Activated naive CD4-positive, alpha-beta T cell treated with anti-CD3 and anti-CD28 coated beads for 36 hours (primary cell): ENCODE measurements around the gene TFPI. TPM values are rescaled to one million over a fixed set of nuclear protein-coding genes. Genes with fewer than 3 reads are reported as not detected.
"Not testable (repeated sequence)": the region's sequence is repeated elsewhere in the genome, so short reads cannot be mapped to it uniquely, and the experiment has no call there.

ENCODE experiments used
- CTCF ChIA-PET: fragments of 350-600 bp; sonication (Branson Sonifier 250); formaldehyde crosslinking; loops from one replicate; lab custom pipeline; 2021; ENCODE audit warnings: antibody characterized with exemption; lab: Charles Lee
- DNase-seq: peaks from one replicate; pipeline ENCODE4 v3.0.0-alpha.2; 2020
- H3K27ac Mint-ChIP-seq: one replicate; pipeline ENCODE4 v1.8.0; 2021; ENCODE audit warnings: mild to moderate bottlenecking, mixed read lengths
- H3K27me3 Mint-ChIP-seq: one replicate; pipeline ENCODE4 v1.8.0; 2021; ENCODE audit warnings: low read depth, mixed read lengths
- H3K36me3 Mint-ChIP-seq: one replicate; pipeline ENCODE4 v1.8.0; 2021; ENCODE audit warnings: low read depth, mixed read lengths
- H3K4me1 Mint-ChIP-seq: one replicate; pipeline ENCODE4 v1.8.0; 2021; ENCODE audit warnings: low read depth, mixed read lengths
- H3K4me3 Mint-ChIP-seq: one replicate; pipeline ENCODE4 v1.8.0; 2021; ENCODE audit warnings: mild to moderate bottlenecking, moderate library complexity, mixed read lengths
- H3K9me3 Mint-ChIP-seq: one replicate; pipeline ENCODE4 v1.8.0; 2021; ENCODE audit warnings: mixed read lengths
- intact Hi-C: fragments of 100-400 bp; cut with micrococcal nuclease; formaldehyde crosslinking; loops from one replicate; pipeline ENCODE4 v1.15.1; 2023
- total RNA-seq, 2 experiments: library from RNA; stranded (reverse); gene quantifications; one replicate each; pipeline ENCODE4 v1.2.3, GENCODE V29; 2021

The TFPI gene
- total RNA-seq, 2 experiments from 2014 or later, result not detected

DNA sequence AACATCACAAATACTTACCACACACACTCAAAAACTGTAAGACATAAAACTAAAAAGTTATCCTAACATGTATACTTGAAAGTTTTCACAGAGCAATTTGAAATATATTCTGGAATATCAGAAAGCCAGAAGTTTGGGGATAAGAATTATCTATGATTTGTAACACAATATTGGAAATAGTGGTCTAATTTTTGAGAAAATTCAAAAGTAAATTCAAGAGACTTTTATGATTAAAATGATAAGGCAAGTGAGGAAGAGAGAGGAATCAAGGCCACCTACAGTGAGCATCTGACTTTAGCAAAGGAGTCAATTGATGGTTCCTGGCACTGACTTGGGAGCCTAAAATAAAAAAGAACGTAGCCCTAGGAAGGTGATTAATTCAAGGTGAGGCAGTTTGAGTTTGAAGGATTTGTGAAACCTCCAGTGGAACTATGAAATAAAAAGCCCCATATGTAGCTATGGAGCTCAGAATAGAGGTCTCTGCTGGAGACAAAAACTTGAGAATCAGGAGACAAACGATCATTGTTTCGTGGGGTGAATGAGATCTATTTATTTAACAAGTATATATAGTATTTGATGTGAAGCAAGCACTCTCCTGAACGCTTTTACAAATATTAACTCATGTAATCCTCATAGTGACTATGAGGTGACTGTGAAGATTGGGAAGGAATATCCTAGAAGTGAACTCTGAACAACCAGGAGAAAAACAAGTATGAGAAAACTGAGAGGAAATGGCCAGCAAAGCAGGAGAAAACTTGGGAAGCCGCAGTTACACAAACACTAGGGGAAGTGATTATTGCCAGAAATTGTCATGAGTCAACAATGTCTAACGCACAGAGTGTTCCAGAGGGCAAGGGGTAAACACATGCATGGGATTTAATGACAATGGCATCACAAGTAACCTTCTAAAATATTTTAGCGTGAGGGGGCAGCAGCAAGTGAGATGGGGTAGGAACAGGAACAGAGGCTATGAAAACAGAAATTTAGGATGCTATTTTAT lies 12.8 kb downstream of the TFPI start:
- no peak overlapping the region for H3K27ac Mint-ChIP-seq
- no peaks in the 10 kb centered on the region for H3K27me3 Mint-ChIP-seq
- DNase-seq, result no peak
- H3K4me1 Mint-ChIP-seq, result no peaks in the 10 kb centered on the region
- H3K36me3 Mint-ChIP-seq, result no peaks in the 10 kb centered on the region
- CTCF ChIA-PET, result no interaction called here
- intact Hi-C loops, result no loop called here
- H3K9me3 Mint-ChIP-seq, result peaks cover 2% of the 10 kb centered on the region
- H3K4me3 Mint-ChIP-seq, result no peak overlapping the region

DNA sequence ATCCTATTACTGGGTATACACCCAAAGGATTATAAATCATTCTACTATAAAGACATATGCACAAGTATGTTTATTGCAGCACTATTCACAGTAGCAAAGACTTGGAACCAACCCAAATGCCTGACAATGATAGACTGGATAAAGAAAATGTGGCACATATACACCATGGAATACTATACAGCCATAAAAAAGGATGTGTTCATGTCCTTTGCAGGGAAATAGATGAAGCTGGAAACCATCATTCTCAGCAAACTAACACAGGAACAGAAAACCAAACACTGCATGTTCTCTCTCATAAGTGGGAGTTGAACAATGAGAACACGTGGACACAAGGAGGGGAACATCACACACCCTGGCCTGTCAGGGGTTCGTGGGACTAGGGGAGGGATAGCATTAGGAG lies 16.0 kb downstream of the TFPI start:
- H3K4me3 Mint-ChIP-seq, DNase-seq, CTCF ChIA-PET, H3K27me3 Mint-ChIP-seq, intact Hi-C loops, H3K27ac Mint-ChIP-seq, H3K36me3 Mint-ChIP-seq, H3K4me1 Mint-ChIP-seq: not testable (repeated sequence)
- H3K9me3 Mint-ChIP-seq, result peaks cover 11% of the 10 kb centered on the region

DNA sequence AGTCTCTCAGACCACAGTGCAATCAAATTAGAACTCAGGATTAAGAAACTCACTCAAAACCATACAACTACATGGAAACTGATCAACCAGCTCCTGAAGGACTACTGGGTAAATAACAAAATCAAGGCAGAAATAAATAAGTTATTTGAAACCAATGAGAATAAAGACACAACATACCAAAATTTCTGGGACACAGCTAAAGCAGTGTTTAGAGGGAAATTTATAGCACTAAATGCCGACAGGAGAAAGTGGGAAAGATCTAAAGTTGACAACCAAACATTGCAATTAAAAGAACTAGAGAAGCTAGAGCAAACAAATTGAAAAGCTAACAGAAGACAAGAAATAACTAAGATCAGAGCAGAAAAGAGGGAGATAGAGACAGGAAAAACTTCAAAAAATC lies 18.9 kb downstream of the TFPI start:
- CTCF ChIA-PET, H3K27ac Mint-ChIP-seq: not testable (repeated sequence)

DNA sequence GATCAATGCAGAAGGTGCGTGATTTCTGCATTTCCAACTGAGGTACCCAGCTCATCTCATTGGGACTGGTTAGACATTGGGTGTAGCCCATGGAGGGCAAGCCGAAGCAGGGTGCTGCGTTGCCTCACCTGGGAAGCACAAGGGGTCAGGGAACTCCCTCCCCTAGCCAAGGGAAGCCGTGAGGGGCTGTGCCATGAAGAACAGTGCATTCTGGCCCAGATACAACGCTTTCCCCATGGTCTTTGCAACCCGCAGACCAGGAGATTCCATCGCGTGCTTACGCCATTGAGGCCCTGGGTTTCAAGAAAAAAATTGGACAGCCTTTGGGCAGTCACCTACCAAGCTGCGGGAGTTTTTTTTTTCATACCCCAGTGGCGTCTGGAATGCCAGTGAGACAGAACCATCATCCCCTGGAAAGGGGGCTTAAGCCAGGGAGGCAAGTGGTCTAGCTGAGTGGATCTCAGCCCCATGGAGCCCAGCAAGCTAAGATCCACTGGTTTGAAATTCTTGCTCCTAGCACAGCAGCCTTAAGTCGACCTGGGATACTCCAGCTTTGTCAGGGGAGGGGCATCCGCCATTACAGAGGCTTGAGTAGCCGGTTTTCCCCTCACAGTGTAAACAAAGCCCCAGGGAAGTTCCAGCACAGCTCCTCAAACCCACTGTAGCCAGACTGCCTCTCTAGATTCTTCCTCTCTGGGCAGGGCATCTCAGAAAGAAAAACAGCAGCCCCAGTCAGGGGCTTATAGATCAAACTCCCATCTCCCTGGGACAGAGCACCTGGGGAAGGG lies 21.7 kb downstream of the TFPI start:
- Mint-ChIP-seq H3K27me3 (peaks cover 5% of the 10 kb centered on the region), H3K36me3 (no peaks in the 10 kb centered on the region), H3K27ac (no peak overlapping the region), H3K9me3 (peaks cover 9% of the 10 kb centered on the region), H3K4me1 (no peaks in the 10 kb centered on the region), H3K4me3 (no peak overlapping the region)
- CTCF ChIA-PET, result no interaction called here
- intact Hi-C loops, result no loop called here
- DNase-seq, result no peak

More for the DNA sequence above, 18.9 kb downstream of the TFPI start:
- H3K36me3 Mint-ChIP-seq, H3K4me3 Mint-ChIP-seq, intact Hi-C loops, DNase-seq, H3K4me1 Mint-ChIP-seq, H3K27me3 Mint-ChIP-seq: not testable (repeated sequence)
- H3K9me3 Mint-ChIP-seq, result peaks cover 11% of the 10 kb centered on the region

DNA sequence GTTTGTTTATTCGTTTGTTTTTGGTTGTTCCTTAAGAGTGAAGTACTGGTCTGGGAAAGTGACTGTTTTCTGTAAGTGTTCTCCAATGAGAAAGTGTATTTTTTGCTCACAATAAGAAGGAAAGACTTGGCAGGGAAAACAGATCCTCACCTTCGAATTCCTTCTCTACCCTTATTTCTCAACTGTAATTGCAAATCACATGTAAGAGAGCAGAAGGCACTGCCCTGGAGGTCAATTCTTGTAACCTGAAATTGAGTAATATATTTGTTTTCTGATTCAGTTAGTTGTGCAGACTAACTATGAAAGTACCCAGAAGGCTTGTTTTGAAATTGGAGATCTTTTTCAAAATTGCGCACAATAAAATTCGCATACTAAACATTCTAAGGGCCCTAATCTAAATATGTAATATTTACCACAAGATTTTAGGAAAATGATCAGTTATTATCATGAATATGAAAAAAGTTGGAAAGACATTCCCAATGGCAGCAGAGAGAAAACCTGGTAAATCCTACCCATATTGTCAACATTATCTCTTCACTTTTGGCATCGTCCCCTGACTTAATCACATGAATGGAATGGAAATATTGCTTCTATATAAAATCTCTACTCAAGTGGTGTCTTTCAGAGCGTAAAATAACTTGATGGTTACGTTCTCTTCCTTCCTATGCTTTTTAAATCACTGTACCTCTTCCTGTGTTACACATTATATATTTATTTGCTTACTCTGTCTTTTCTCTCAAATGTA lies 24.1 kb downstream of the TFPI start:
- CTCF ChIA-PET, result no interaction called here

DNA sequence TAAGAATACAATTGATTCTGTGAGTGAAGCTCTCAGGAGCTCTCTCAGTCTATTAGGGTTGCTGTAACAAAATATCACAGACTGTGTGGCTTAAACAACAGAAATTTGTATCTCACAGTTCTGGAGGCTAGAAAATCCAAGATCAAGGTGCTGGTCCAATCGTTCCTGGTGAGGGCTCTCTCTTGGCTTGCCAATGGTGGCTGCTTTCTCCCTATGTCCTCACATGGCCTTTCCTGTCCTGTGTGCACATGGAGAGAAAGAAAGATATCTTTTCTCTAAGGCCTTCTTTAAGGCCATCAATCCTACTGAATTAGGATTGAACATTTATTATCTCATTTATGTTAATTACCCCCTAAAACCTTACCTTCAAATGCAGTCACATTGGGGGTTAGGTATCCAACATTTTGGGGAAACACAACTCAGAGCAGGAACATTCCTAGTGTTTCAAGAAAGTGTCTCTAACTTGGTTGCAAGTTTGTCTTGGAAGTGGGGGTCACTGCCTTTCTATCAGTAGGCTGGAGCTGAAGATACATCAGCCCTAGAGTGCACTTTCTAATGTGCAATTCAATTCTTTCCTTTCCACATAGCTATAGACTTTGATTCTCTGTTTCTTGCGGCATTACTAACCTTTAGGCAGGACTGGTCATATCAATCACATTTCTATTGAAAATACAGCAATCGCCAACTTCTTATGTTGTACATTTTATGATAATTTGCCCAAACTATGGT lies 24.8 kb downstream of the TFPI start:
- H3K27ac Mint-ChIP-seq, result no peak overlapping the region
- no peak overlapping the region for H3K4me3 Mint-ChIP-seq
- peaks cover 3% of the 10 kb centered on the region for H3K9me3 Mint-ChIP-seq
- H3K36me3 Mint-ChIP-seq, result no peaks in the 10 kb centered on the region
- CTCF ChIA-PET, result no interaction called here
- intact Hi-C loops, result no loop called here
- no peaks in the 10 kb centered on the region for H3K4me1 Mint-ChIP-seq
- no peak for DNase-seq
- peaks cover 5% of the 10 kb centered on the region for H3K27me3 Mint-ChIP-seq

More for the DNA sequence above, 24.1 kb downstream of the TFPI start:
- H3K27me3 Mint-ChIP-seq, result peaks cover 5% of the 10 kb centered on the region
- no peak overlapping the region for H3K4me3 Mint-ChIP-seq
- H3K4me1 Mint-ChIP-seq, result no peaks in the 10 kb centered on the region
- peaks cover 5% of the 10 kb centered on the region for H3K9me3 Mint-ChIP-seq
- no peak overlapping the region for H3K27ac Mint-ChIP-seq
- H3K36me3 Mint-ChIP-seq, result no peaks in the 10 kb centered on the region
- DNase-seq, result no peak
- intact Hi-C loops, result no loop called here

DNA sequence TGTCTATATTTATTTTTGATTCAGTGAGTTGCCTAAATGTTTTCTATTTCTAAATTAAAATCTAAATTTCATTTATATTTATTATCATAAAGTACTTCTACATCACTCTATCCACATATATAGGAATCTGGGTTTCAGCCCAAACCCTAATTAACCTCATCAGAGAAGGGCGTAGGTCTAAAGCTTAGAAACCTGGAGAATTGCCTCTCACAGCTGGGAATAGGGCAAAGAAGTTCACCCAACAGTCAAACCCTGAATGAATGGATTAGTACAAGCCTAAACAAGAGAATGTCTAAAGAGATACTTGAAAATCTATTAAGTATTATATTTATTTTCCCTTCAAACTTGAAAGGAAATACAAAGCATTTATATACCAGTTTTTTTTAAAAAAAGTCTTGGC lies 26.2 kb downstream of the TFPI start:
- DNase-seq, result no peak
- intact Hi-C loops, result no loop called here
- Mint-ChIP-seq H3K4me3 (no peak overlapping the region), H3K27ac (no peak overlapping the region), H3K36me3 (no peaks in the 10 kb centered on the region), H3K4me1 (no peaks in the 10 kb centered on the region), H3K9me3 (no peaks in the 10 kb centered on the region), H3K27me3 (peaks cover 2% of the 10 kb centered on the region)
- CTCF ChIA-PET, result interaction anchor here (0.6 to 0.7 kb wide), 2 partner anchors 27 to 1032 kb away, joined by 3 to 5 read pairs; no protein-coding TSS in a partner anchor

DNA sequence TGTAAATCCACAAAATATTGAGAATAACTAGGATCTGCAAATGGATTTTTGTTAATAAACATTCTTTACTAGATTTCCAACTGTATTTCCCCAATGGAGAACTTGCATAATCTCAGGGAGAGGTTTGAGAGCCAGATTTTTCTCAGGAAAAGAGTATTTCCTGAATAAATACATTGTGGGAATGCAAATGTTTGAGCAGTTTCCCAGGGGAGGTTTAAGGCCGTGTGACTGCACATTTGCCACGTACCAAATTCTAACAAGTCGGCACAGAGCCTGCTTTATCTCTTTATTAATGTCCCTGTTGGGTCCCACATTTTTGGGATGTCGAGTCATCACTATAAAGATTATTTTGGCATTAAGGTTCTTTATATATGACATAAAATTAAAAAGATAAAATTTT lies 27.0 kb downstream of the TFPI start:
- H3K27me3 Mint-ChIP-seq, result peaks cover 2% of the 10 kb centered on the region
- no peak overlapping the region for H3K4me3 Mint-ChIP-seq

DNA sequence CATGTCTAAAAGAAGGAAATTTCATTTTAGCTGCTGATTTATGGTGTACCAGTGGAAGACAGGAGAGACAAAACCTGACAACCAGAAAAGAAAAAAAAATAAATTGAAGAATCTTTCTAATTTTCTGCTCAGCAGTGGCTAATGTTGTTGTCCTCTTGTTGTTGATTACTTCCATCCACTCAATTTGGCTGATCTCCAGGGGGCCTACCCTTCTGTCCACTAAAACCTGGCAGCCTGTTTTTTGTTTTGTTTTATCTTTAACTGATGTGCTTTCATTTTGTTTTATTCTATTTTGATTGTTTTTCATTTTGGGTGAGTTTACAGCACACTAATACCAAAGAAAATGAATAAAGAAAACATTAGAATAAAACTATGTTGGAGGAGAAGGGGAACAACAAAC lies 27.4 kb downstream of the TFPI start:
- no peaks in the 10 kb centered on the region for H3K36me3 Mint-ChIP-seq

More for the DNA sequence above, 27.0 kb downstream of the TFPI start:
- Mint-ChIP-seq H3K27ac (no peak overlapping the region), H3K4me1 (no peaks in the 10 kb centered on the region), H3K9me3 (no peaks in the 10 kb centered on the region), H3K36me3 (no peaks in the 10 kb centered on the region)
- intact Hi-C loops, result no loop called here
- CTCF ChIA-PET, result interaction anchor here (0.7 kb wide), 1 partner anchor 1032 kb away, joined by 3 read pairs; no protein-coding TSS in a partner anchor
- DNase-seq, result no peak

DNA sequence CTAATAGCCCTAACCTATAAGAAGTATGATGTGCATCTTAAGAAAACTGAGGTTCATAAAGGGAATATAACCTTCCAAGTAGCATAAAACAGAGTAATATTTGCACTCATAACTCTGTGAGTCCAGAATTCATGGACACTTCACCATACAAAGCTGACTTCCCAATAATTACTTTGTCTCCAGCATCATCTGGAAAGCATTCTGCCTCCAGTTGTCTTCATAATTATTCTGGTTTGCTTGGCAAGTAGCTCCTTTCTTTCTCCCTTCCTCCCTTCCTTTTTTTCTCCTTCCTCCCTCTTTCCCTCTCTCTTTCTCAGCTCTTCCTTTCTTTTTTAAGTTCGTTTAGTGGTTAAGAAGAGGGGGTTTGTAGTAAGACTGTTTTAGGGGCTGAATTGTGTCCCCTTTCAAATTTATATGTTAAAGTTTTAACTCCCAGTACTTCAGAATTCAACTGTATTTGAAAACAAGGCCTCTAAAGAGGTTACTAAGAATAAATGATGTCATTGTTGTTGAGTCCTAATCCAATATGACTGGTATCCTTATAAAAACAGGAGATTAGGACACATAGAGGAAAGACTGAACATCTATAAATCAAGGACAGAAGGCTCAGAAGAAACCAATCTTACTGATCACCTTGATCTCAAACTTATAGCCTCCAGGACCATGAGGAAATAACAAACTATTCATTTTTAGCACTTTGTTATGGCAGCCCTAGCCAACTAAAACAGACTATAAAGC lies 28.9 kb downstream of the TFPI start:
- CTCF ChIA-PET, result interaction anchor here (0.5 to 1.5 kb wide), 2 partner anchors 25 to 294 kb away, joined by 3 to 4 read pairs; no protein-coding TSS in a partner anchor
- Mint-ChIP-seq H3K36me3 (no peaks in the 10 kb centered on the region), H3K27ac (no peak overlapping the region), H3K9me3 (no peaks in the 10 kb centered on the region), H3K27me3 (no peaks in the 10 kb centered on the region), H3K4me1 (no peaks in the 10 kb centered on the region), H3K4me3 (no peak overlapping the region)
- intact Hi-C loops, result no loop called here
- DNase-seq, result no peak

More for the DNA sequence above, 27.4 kb downstream of the TFPI start:
- no peaks in the 10 kb centered on the region for H3K4me1 Mint-ChIP-seq
- no peaks in the 10 kb centered on the region for H3K9me3 Mint-ChIP-seq
- no peak overlapping the region for H3K27ac Mint-ChIP-seq
- H3K27me3 Mint-ChIP-seq, result no peaks in the 10 kb centered on the region
- DNase-seq, result no peak
- CTCF ChIA-PET, result no interaction called here
- H3K4me3 Mint-ChIP-seq, result no peak overlapping the region
- intact Hi-C loops, result no loop called here

DNA sequence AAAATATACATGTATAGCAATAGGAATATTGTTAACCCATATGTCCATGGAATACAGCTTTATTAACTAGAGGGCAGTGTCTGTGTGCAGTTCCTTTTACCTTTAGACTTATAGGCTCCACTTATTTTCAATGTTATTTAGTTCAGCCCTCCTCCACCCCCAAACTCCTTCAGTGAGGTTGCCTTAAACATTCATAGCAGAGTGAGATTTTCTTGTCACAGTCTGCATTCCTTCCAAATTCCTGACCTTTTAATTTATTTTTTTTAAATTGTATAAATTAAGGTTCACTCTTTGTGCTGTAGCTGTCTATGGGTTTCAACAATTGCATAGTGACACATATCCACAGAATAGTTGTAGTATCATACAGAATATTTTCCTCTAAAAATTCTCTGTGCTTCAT lies 30.9 kb downstream of the TFPI start:
- CTCF ChIA-PET, result no interaction called here

More for the DNA sequence above, 30.9 kb downstream of the TFPI start:
- no peak overlapping the region for H3K4me3 Mint-ChIP-seq
- no peak overlapping the region for H3K27ac Mint-ChIP-seq
- H3K9me3 Mint-ChIP-seq, result peaks cover 5% of the 10 kb centered on the region
- no peaks in the 10 kb centered on the region for H3K4me1 Mint-ChIP-seq
- no peak for DNase-seq
- intact Hi-C loops, result no loop called here
- H3K27me3 Mint-ChIP-seq, result no peaks in the 10 kb centered on the region
- H3K36me3 Mint-ChIP-seq, result no peaks in the 10 kb centered on the region
